GM19468 (cell line): ENCODE results near the gene NR6A1.
A peak's percentile ranks its signal among the peaks of the same experiment; 100 is the strongest.
"Not testable (repeated sequence)": the region's sequence is repeated elsewhere in the genome, so short reads cannot be mapped to it uniquely, and the experiment has no call there.

ENCODE experiments used
- ATAC-seq: cut with Tn5 transposase; IDR thresholded peaks from one replicate; pipeline ENCODE4 v1.9.1; 2021; ENCODE audit warnings: mild to moderate bottlenecking, moderate library complexity, moderate number of reproducible peaks; ENCODE audit not compliant: unreplicated experiment; ENCODE audit errors: extremely low read depth

The NR6A1 gene

GRCh38 chr9:124626276-124626675 is 144.8 kb downstream of the NR6A1 start:
- ATAC-seq, result no peak

GRCh38 chr9:124625087-124625486 is 146.0 kb downstream of the NR6A1 start:
- no peak for ATAC-seq

GRCh38 chr9:124624735-124624992 is 146.4 kb downstream of the NR6A1 start:
- ATAC-seq, result no peak

- ATAC-seq, result no peak
These were observed 147.0 kb downstream of the NR6A1 start for GRCh38 chr9:124623966-124624734.

- ATAC-seq, result no peak
These were observed 148.2 kb downstream of the NR6A1 start for GRCh38 chr9:124622882-124623281.

- ATAC-seq, result peak; percentile 20
These were observed 149.5 kb downstream of the NR6A1 start for GRCh38 chr9:124621371-124622328.

GRCh38 chr9:124618476-124618875 is 152.6 kb downstream of the NR6A1 start:
- ATAC-seq, result no peak

- no peak for ATAC-seq
These were observed 153.5 kb downstream of the NR6A1 start for GRCh38 chr9:124617477-124618141.

- no peak for ATAC-seq
These were observed 154.2 kb downstream of the NR6A1 start for GRCh38 chr9:124616961-124617360.

- ATAC-seq, result not testable (repeated sequence)
These were observed 155.3 kb downstream of the NR6A1 start for GRCh38 chr9:124615840-124616239.

GRCh38 chr9:124615100-124615742 is 155.9 kb downstream of the NR6A1 start:
- no peak for ATAC-seq

- no peak for ATAC-seq
These were observed 157.3 kb downstream of the NR6A1 start for GRCh38 chr9:124613849-124614248.

- no peak for ATAC-seq
These were observed 160.0 kb downstream of the NR6A1 start for GRCh38 chr9:124611106-124611505.

GRCh38 chr9:124606027-124606426 is 165.1 kb downstream of the NR6A1 start:
- ATAC-seq, result no peak

GRCh38 chr9:124605258-124605657 is 165.9 kb downstream of the NR6A1 start:
- ATAC-seq, result no peak

GRCh38 chr9:124602632-124603031 is 168.5 kb downstream of the NR6A1 start:
- no peak for ATAC-seq

- no peak for ATAC-seq
These were observed 168.9 kb downstream of the NR6A1 start for GRCh38 chr9:124602204-124602603.

- no peak for ATAC-seq
These were observed 170.7 kb downstream of the NR6A1 start for GRCh38 chr9:124600407-124600806.

- ATAC-seq, result no peak
These were observed 171.9 kb downstream of the NR6A1 start for GRCh38 chr9:124599121-124599795.

- no peak for ATAC-seq
These were observed 173.1 kb downstream of the NR6A1 start for GRCh38 chr9:124598048-124598447.
